Measurements from ENCODE around the gene DSTN.

The DSTN gene

DNA sequence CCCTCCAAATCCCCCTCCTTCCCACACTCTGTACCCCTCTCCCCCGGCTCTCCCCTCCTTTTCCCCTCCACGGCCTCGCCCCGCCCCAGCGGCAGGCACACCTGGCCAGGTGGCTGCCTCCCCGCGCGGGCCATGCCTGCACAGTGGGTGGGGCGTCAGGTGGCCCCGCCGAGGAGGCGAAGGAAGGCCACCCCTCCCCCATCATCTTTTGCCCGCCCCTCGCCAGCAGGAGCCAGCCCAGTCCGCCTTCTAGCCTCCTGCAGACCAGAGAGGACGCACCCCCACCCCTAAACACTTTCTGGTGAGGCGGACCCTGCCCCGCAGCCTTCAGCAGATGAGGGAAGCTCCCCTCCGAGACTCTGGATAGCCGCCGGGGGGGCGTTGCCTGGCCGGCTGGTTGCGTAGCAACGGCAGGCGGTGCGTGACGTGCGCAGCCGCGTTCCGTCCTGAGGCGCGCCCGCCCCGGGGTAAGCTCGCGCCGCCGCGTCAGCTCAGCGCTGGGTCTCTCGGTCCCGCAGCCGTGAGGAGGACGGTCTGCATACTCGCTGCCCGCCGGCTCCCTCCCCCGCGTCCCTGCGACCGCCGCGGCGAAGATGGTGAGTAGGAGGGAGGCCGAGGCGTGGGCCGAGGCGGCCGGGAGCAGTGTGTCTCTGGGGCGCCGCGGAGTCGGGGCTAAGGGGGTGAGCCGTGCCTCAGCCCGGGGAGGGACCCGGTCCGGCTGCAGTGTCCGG, at the start of gene DSTN:
TSS of gene DSTN (plus strand) at position 460 of the 731 bp plus-strand sequence. CDS start at position 594, 134 bp downstream.
- DNase-seq (ENCODE audit: low read depth, low spot score), result peak; percentile 73
- H3K27ac ChIP-seq, result peak within 1 kb of the TSS; percentile 90

DNA sequence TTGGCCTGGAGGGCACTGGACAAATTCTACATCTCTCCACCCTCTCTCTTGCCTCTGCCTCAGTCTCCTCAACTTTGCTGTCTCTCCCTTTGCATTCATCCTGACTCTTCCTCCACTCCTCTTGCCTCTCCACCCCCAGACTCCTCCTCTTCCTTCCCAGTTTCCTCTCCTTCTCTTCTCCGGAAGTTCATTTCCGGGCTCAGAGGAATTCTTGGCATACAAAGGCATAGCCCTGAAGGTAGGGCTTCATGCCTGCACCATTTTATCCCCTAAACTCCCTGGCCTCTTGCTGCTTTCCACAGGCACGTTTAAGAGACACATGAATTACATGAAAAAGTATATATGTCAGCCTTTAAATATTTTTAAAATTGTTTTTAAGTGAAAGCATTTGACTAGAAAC, 49.3 kb upstream of the DSTN start:
- DNase-seq (ENCODE audit: low read depth, low spot score), result no peak
- H3K27ac ChIP-seq, result no peak overlapping the region

DNA sequence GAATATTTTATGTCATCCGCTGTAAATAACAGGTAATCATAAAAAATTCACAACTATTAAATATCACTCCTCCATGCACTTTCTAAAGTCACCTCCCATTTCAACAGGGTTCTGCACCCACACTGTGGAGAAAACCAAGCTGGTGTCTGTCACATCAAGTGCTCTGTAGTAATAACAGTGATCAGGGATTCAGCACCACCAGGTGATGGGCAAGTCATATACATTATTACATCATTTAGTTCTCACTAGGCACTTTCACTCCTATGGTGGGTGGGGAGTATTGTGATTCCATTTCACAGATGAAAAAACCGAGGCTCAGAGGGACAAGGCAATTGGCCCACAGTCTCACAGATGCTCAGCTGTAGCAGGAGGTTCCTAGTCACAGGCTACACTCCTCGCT, 47.3 kb upstream of the DSTN start:
- no peak for DNase-seq (ENCODE audit: low read depth, low spot score)
- H3K27ac ChIP-seq, result no peak overlapping the region

DNA sequence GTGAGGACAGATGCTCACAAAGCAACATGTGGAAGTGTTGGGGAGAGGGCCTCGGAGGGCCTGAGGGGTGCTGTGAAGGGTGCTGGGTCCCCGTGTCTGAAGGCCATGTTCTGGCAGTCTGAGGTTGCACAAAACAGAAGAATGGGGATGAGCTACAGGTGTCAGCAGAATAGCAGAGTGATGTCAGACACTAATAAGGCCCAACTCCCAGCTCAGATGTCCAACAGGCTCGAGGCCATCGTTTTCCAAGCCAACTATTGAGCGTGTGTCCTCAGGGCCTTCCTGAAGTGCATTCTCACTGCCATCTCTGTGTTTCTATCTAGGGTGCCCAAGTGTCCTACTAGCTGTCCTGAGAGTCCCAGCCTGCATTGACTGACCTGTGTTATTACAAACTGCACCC, 46.5 kb upstream of the DSTN start:
- no peak overlapping the region for H3K27ac ChIP-seq
- no peak for DNase-seq (ENCODE audit: low read depth, low spot score)

DNA sequence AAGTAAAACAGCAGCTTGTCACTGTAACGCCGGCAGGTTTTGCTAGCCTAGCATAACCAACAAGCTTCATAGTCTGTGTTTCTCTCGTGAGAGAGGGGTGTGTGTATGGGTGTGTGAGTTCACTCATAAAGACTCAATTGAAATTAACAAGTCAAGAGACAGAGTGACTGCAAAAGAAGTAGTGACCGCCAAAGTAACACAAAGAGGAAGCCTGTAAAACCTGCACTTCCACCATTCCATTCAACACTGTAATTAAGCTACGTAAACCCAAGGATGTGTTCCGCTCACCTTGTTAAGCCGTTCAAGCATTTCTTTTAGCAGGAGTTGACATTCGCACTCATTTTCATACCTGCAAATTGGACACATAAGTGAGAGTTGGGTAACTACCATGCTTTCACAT, 45.3 kb upstream of the DSTN start:
- H3K27ac ChIP-seq, result no peak overlapping the region
- DNase-seq (ENCODE audit: low read depth, low spot score), result no peak

DNA sequence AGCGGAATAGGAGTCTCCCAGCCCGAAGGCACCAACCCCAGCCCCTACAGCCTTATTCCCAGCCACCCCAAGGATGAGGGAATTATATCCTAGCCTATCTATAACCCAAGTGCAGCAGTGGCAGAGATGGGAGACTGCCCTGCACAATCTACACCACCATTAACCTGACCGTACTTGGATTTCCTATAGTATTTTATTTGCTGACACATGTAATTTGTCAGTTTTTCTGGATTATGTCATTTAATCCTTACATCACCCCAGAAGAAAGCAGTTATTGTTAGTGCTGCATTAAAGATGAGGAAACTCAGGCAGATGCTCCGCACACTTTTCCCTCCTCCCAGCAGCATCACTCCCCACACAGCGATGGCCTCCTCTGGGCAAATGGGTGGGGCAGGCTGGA, 44.7 kb upstream of the DSTN start:
- DNase-seq (ENCODE audit: low read depth, low spot score), result no peak
- no peak overlapping the region for H3K27ac ChIP-seq

DNA sequence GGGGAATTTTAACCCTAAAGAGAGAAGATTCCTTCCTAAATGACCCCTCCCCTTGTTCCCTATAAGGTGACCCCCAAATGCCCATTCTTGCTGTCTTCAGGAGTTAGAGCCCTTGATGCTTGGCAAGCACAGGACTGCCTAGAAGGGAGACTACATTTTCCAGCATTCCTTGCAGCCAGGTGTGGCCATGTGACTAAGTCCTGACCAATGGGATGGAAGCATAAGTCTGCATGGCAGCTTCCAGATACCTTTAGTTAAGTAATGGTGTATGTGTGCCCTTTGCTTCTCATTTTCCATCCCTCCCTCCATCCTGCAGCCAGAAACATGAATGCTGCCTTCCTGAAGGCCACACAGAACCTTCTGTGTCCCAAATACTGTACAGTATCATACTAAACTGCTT, 44.2 kb upstream of the DSTN start:
- DNase-seq (ENCODE audit: low read depth, low spot score), result no peak
- no peak overlapping the region for H3K27ac ChIP-seq

DNA sequence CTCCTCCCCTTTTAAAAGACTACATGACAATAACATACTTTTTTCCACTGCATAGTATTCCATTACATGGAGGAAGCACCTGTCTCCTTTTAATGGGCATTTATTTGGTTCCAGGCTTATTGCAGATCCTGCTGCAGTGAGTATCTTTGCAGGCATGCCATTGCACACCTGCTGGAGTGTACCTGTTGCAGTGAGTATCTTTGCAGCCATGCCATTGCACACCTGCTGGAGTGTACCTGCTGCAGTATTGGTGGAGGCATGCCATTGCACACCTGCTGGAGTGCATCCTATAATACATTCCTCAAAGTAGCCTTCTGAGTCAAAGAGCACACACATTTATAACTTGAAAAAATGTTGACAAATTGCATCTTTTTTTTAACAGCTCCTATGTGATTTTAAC, 40.3 kb upstream of the DSTN start:
- no peak overlapping the region for H3K27ac ChIP-seq
- no peak for DNase-seq (ENCODE audit: low read depth, low spot score)

DNA sequence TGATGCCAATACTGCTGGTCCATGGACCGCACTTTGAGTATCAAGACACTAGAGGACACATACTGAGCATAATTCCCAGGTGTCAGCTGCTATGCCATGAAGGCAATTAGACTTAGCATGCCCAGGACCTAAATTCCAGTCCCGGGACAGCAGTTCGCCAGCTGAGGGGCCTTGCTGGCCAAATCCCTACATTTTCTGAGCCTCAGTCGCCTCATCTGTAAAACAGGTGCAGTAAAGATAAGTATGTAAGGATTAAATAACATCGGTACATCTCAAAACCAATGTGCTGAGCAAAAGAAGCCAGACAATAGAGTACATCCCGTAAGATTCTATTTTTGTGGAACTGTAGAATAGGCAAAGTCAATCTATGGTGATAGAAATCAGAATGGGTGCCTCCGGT, 39.7 kb upstream of the DSTN start:
- no peak for DNase-seq (ENCODE audit: low read depth, low spot score)
- no peak overlapping the region for H3K27ac ChIP-seq

DNA sequence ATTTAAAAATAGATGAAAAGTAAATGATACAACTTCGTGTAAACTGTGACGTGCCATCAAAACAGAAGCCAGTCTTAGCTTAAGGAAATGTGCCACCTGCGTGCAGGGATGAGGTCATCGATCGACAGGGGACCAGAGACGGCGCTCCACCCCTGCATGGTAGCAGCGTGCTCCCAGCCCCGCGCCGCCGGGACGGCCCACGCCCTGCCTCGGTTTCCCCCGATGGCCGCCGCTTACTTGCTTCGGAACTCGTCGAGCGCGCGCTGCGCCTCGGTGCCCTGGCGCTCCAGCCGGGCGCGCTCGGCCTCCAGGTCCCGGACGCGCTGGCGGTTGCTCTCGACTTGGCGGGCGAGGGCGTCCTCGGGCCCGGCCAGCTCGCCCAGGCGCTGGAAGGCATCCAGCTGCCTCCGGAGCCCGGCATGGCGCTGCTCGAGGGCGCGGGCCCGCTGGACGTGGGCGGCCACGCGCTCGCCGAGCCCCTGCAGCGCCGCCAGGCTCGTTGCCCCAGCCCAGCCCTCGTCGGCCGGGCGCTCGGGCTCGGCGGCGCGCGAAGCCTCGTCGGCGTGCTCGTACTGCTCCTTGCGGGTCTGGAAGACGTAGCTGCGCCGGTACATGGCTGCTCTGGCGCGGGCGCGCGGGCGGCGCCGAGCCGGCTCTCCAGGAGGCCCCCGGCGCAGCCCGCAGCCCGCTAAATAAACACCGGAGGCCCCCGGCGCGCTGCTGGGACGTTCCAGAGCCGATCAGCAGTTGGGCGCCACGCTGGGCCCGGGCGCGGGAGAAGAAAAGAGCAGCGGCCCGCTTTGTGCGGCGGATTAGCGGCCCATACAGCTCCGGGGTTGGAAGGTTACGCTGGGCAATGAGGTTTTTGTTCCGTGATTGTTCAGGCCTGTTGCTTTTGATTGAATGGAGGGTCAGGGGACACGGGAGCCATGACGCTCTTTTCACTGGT, 38.9 kb upstream of the DSTN start, which contains the start of gene BFSP1:
TSS of gene BFSP1 (minus strand) at position 664 of the 949 bp plus-strand sequence. CDS start at position 614, 50 bp downstream.
- no peak within 1 kb of the TSS for H3K27ac ChIP-seq
- DNase-seq (ENCODE audit: low read depth, low spot score), result no peak

DNA sequence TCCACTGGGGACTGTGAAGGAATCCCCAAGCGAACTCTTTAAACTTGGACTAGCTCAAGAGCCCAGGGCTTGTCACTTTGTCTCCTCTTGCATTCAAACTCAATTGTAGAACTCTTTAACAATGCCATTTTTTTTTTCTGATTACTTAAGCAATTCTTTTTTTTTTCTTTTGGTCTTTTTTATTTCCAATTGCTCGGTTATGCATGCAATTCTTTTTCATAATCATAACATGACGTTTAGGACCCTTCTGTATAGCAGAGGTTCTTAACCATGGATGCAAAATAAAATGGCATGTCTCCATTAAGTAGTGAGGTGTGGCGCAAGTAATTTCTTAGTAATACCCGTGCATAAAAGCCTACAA, 38.2 kb upstream of the DSTN start:
- DNase-seq (ENCODE audit: low read depth, low spot score), result no peak
- H3K27ac ChIP-seq, result no peak overlapping the region

DNA sequence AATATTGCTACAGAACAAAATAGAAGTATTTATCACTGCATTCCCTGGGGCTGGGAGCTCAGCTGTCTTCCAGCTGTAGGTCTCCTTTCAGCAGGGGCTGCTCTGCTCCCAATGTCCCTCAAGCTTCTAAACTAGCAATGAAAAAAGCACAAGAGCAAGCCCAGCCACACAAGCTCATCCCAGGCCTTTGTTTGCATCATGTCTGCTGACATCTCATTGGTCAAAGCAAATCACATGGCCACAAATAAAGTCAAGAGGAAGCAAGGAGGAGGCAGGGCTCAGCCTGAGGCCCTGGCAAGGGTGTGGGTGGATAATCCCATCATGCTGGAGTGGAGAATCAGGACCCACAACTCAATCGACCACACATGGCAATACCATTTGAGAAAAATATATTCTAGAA, 36.5 kb upstream of the DSTN start:
- no peak for DNase-seq (ENCODE audit: low read depth, low spot score)
- no peak overlapping the region for H3K27ac ChIP-seq

DNA sequence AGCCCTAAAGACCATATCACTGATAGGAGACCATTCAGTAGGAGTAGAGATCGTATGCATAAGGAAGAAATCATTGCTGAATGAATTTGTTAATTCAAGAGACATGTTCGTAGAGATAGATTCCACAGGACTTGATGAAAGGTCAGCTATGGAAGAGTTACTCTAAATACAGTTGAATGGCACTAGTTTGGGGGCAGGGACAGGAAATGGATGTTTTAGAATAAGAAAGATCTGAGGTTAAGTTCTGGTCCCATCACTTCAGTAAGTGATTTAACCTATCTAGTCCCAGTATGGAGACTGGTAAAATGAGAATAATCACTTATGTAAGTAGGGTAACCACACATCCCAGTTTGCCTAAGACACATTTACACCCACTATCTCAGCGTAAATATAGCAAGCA, 35.8 kb upstream of the DSTN start:
- no peak overlapping the region for H3K27ac ChIP-seq
- DNase-seq (ENCODE audit: low read depth, low spot score), result no peak

DNA sequence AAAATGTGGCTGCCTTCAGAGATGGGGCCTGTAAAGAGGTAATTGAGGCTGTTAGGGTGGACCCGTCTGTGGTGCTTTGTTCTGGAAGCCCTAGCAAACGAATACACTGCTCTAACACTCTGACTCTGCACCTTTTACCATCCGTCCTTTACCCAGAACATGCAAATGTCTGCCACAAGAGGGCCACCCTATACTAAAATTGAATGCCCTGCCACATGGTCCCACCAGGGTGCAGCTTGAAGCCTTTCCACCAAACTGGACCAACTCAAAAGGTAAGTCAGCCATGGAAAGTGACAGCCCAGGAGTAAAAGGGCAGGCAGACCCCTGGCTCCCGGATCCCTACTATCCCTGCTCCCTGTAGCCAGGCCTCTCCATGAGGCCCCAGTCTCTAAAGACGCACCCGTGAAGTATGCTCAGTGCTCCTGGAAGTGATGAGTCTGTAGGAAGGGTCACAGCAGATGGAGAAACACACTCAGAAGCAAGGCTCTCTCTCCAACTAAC, 32.9 kb upstream of the DSTN start:
- DNase-seq (ENCODE audit: low read depth, low spot score), result no peak
- no peak overlapping the region for H3K27ac ChIP-seq

DNA sequence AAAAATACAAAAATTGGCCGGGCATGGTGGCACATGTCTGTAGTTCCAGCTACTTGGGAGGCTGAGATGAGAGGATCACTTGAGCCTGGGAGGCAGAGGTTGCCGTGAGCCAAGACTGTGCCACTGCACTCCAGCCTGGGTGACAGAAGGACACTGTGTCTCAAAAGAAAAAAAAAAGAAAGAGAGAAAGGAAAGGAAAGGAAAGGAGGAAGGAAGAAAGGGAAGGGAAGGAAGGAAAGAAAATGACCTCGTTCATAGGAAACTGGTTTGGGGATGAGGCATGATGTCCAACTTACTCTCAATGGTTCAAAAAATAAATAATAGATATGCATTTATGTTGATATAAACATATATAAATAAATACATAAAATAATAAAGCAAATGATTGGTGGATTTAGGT, 31.9 kb upstream of the DSTN start:
- DNase-seq (ENCODE audit: low read depth, low spot score), result no peak
- no peak overlapping the region for H3K27ac ChIP-seq

DNA sequence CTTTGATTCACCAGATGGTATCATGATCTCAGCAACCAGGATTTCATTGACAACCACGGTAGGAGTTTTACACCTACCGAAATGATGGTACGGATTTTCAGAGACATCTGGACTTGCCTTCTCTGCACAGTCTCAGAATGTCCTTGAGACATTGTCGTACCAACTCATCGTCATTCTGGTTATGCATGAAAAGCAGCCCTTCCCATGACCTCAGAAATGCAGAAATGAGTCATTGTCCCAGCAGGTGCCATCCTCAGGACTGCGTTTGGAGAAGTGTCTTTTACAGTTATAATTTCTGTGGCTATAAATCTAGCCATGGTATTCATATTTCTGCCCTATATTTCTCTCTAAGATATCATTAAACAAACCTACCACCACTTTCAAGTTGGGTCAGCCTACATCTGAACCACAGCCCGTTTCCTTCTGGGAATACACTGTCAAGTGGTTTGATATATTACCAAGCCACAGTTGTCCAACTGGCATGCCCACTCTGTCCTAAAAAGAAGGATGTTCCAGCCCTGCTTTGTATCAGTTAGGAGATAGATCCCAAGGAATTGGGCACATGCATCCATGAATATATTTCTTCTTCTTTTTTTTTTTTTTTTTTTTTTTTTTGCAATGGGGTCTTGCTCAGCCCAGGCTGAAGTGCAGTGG, 31.2 kb upstream of the DSTN start:
- DNase-seq (ENCODE audit: low read depth, low spot score), result no peak
- no peak overlapping the region for H3K27ac ChIP-seq

DNA sequence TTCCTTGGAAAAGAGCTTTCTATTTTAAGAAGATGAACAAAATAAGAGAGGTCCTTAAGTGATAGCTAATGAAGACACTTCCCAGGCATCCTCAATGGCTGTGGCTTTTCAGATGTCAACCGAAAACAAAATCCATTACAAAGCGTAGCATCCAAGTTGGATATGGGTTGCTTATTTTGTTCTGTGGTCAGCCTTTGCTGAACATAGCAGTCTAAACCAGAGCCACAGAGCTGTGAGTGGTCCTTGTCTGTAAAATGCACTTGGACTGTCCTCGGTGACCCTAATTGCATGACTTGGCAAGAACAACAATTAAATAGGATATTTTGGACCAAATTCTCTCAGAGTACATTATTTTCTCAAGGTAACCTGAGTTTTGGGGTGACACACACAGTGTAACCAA, 28.3 kb upstream of the DSTN start:
- no peak overlapping the region for H3K27ac ChIP-seq
- no peak for DNase-seq (ENCODE audit: low read depth, low spot score)

DNA sequence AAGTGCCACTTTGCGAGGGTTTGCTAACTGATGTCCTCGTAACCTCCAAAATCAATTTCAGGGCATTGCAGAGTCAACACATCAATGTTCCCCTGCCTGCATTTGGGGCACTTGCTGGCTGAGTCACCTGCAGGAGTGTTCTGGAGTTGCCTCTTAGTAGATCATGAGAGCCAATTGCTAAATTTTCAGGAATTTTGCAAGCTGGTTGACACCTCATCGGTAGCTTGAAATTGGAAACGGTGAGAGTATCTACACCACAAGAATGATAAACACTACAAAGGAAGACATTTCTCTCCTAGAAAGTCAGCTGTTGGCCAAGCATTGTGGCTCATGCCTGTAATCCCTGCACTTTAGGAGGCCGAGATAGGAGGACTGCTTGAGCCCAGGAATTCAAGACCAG, 27.9 kb upstream of the DSTN start:
- no peak overlapping the region for H3K27ac ChIP-seq
- no peak for DNase-seq (ENCODE audit: low read depth, low spot score)

DNA sequence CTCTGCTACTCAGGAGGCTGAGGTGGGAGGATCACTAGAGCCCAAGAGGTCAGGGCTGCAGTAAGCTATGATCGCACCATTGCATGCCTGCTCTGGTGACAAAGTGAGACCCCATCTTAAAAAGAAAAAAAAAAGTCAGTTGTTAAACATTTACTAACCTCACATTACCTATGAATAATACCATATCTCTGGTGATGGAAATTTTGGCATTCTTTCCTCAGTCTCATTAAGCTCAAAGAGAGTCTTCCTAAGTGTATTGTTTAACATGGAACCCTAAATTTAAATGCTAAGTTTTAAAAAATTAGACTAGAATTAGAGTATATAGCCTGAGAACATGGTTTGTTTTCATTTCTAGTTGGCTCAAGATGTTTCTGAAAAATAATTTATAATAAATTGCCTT, 27.4 kb upstream of the DSTN start:
- H3K27ac ChIP-seq, result no peak overlapping the region
- no peak for DNase-seq (ENCODE audit: low read depth, low spot score)

DNA sequence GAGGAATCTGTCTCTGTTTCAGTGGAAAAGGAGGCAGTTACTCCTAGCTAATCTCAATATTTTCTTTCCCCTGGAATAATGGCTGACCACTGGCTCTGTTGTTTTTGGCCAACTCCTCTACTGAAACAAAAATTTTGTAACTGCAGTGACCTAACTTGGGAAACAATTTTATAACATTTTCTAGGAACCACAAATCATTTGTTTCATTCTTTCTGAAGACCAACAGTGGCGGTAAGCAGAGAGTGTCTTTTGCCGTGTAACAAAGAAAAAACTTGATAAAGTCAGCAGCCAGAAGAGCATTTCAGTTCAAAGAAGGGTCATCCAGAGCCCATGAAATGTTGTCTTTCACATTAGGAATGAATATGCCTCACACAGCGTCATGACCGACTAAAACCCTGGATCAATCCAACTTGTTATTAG, 26.9 kb upstream of the DSTN start:
- no peak for DNase-seq (ENCODE audit: low read depth, low spot score)
- no peak overlapping the region for H3K27ac ChIP-seq
